ENCODE data around the gene SLC2A1.
"Not testable (repeated sequence)": the region's sequence is repeated elsewhere in the genome, so short reads cannot be mapped to it uniquely, and the experiment has no call there.

SLC2A1 gene

GRCh38 chr1:42926235-42926878, 32.3 kb downstream of the SLC2A1 start:
- Mint-ChIP-seq H3K4me1 (ENCODE audit: low read depth) (peaks cover 49% of the 10 kb centered on the region), H3K9me3 (no peaks in the 10 kb centered on the region), H3K27ac (no peak overlapping the region), H3K36me3 (ENCODE audit: low read depth) (peaks cover 43% of the 10 kb centered on the region), H3K27me3 (ENCODE audit: low read depth) (no peaks in the 10 kb centered on the region), H3K4me3 (no peak overlapping the region)

- H3K4me3 Mint-ChIP-seq: peak overlapping the region; percentile 92
- peaks cover 42% of the 10 kb centered on the region for H3K4me1 Mint-ChIP-seq (ENCODE audit: low read depth)
- no peaks in the 10 kb centered on the region for H3K27me3 Mint-ChIP-seq (ENCODE audit: low read depth)
- no peaks in the 10 kb centered on the region for H3K9me3 Mint-ChIP-seq
- H3K27ac Mint-ChIP-seq: peak overlapping the region; percentile 97
- peaks cover 36% of the 10 kb centered on the region for H3K36me3 Mint-ChIP-seq (ENCODE audit: low read depth)
Observed at GRCh38 chr1:42924851-42925760, 33.6 kb downstream of the SLC2A1 start.

GRCh38 chr1:42924082-42924850, 34.4 kb downstream of the SLC2A1 start:
- Mint-ChIP-seq H3K36me3 (ENCODE audit: low read depth) (peaks cover 35% of the 10 kb centered on the region), H3K9me3 (no peaks in the 10 kb centered on the region), H3K4me3 (peak overlapping the region; percentile 92), H3K4me1 (ENCODE audit: low read depth) (peaks cover 40% of the 10 kb centered on the region), H3K27ac (peak overlapping the region; percentile 97), H3K27me3 (ENCODE audit: low read depth) (no peaks in the 10 kb centered on the region)

DNA sequence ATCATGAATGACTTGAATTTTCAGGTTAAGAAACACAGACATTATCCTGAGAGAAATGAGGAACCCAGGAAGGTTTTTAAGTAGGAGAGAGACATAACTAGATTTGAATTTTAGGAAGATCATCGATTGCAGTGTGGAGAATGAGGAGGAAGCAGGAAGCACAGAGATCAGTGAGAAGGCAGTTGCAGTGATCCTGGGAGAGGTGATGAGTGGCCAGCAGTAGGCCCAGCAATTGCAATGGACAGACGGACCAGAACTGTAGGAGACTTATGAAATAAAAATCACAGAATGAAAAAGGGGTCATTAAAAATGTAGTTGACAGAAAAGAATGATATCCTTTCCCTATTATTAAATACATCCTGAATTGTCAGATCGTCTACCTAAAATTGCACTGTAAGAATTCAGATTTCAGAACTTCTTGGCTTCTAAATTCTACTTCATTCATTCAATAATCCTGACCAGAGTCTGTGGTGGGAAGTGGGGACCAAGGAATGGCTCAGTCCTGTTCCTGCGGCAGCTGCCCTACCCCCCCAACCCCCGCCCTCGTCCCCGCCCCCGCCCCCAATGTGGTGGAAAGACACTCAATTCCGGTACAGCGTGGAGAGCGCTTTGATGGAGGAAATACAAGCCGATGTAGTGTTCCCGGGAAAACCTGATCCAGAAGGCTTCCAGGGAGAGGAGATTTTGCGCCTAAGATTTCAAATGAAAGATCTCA, 35.1 kb downstream of the SLC2A1 start:
- Mint-ChIP-seq H3K4me3 (peak overlapping the region; percentile 92), H3K27ac (peak overlapping the region; percentile 97), H3K9me3 (no peaks in the 10 kb centered on the region), H3K27me3 (ENCODE audit: low read depth) (no peaks in the 10 kb centered on the region), H3K4me1 (ENCODE audit: low read depth) (peaks cover 34% of the 10 kb centered on the region), H3K36me3 (ENCODE audit: low read depth) (peaks cover 29% of the 10 kb centered on the region)

DNA sequence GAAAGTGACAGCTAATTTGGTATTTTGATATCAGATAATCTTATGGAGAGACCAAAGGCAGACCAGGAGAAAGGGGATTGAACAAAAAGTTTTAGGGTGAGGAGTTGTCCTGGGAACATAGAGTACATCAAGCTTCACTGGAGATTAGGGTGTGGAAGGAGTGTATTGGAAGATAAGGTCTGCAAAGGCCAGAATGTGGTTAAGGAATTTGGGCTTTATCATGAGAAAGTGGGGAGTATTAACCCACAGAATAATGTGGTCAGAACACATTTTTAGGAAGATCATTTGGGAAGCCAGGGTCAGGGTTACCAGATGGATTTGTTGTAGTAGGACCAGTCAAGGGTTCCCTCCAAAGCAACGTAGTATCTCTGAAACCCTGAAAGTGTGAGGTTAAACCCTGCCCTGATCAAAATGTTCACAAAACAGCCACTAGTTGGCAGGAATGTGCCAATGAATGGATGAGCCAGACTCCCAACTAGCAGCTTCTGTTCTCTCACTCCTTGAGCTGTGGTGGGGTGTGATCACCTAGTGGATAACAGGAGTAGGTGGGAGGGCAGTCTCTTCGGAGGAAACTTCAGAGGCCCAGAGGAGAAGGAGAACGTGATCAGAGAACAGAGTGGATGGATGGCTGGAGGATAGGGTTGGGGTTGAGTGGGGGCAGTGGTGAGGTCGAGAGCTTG, 35.8 kb downstream of the SLC2A1 start:
- H3K9me3 Mint-ChIP-seq: no peaks in the 10 kb centered on the region
- peak overlapping the region; percentile 94 for H3K27ac Mint-ChIP-seq
- no peaks in the 10 kb centered on the region for H3K27me3 Mint-ChIP-seq (ENCODE audit: low read depth)
- peaks cover 30% of the 10 kb centered on the region for H3K4me1 Mint-ChIP-seq (ENCODE audit: low read depth)
- peaks cover 23% of the 10 kb centered on the region for H3K36me3 Mint-ChIP-seq (ENCODE audit: low read depth)
- peak overlapping the region; percentile 92 for H3K4me3 Mint-ChIP-seq

DNA sequence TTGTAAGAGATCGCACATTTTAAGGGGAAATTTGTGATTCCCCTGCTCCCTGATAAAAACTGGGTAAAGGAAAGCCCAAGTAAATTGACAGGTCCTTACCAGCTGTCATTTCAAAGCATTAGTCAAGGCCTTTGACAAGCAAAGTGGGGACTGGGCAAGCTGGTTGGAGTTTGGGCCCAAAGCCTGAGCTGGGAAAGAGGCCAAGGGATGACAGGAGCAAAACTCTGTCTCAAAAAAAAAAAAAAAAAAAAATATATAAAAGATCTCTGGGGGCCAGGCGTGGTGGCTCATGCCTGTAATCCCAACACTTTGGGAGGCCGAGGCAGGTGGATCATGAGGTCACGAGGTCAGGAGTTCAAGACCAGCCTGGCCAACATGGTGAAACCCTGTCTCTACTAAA, 36.9 kb downstream of the SLC2A1 start:
- Mint-ChIP-seq H3K27me3 (ENCODE audit: low read depth) (no peaks in the 10 kb centered on the region), H3K9me3 (no peaks in the 10 kb centered on the region), H3K27ac (no peak overlapping the region), H3K36me3 (ENCODE audit: low read depth) (peaks cover 12% of the 10 kb centered on the region), H3K4me1 (ENCODE audit: low read depth) (peaks cover 30% of the 10 kb centered on the region), H3K4me3 (no peak overlapping the region)

DNA sequence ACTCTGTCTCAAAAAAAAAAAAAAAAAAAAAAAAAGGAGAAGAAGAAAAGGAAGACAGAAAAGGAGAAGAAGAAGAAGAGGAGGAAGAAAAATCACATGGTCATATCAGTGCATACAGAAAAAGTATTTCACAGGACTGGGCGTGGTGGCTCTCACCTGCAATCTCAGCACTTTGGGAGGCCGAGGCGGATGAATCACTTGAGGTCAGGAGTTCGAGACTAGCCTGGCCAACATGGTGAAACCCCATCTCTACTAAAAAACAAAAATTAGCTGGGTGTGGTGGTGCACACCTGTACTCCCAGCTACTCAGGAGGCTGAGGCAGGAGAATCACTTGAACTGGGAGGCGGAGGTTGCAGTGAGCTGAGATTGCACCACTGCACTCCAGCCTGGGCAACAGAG, 39.0 kb downstream of the SLC2A1 start:
- H3K4me3 Mint-ChIP-seq; H3K36me3 Mint-ChIP-seq (ENCODE audit: low read depth); H3K9me3 Mint-ChIP-seq; H3K27ac Mint-ChIP-seq; H3K27me3 Mint-ChIP-seq (ENCODE audit: low read depth): not testable (repeated sequence)
- H3K4me1 Mint-ChIP-seq (ENCODE audit: low read depth): peaks cover 20% of the 10 kb centered on the region

DNA sequence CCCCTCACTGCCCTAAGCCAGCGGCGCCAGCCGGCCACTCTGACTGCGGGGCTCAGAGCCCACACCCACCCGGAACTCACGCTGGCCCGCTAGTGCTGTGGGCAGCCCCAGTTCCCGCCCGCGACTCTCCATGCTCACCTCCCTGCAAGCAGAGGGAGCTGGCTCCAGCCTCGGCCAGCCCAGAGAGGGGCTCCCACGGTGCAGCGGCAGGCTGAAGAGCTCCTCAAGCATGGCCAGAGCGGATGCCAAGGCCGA, 41.5 kb downstream of the SLC2A1 start:
- no peak overlapping the region for H3K27ac Mint-ChIP-seq
- H3K36me3 Mint-ChIP-seq (ENCODE audit: low read depth): peaks cover 7% of the 10 kb centered on the region
- peaks cover 8% of the 10 kb centered on the region for H3K4me1 Mint-ChIP-seq (ENCODE audit: low read depth)
- H3K27me3 Mint-ChIP-seq (ENCODE audit: low read depth): no peaks in the 10 kb centered on the region
- H3K4me3 Mint-ChIP-seq: no peak overlapping the region
- H3K9me3 Mint-ChIP-seq: peaks cover 18% of the 10 kb centered on the region

GRCh38 chr1:42915456-42915855, 43.2 kb downstream of the SLC2A1 start:
- Mint-ChIP-seq H3K27ac (no peak overlapping the region), H3K4me1 (ENCODE audit: low read depth) (peaks cover 8% of the 10 kb centered on the region), H3K4me3 (no peak overlapping the region), H3K27me3 (ENCODE audit: low read depth) (peaks cover 2% of the 10 kb centered on the region), H3K36me3 (ENCODE audit: low read depth) (peaks cover 7% of the 10 kb centered on the region), H3K9me3 (peaks cover 18% of the 10 kb centered on the region)

GRCh38 chr1:42914092-42914627, 44.5 kb downstream of the SLC2A1 start:
- H3K4me1 Mint-ChIP-seq (ENCODE audit: low read depth): peaks cover 8% of the 10 kb centered on the region
- no peak overlapping the region for H3K27ac Mint-ChIP-seq
- H3K4me3 Mint-ChIP-seq: no peak overlapping the region
- peaks cover 3% of the 10 kb centered on the region for H3K27me3 Mint-ChIP-seq (ENCODE audit: low read depth)
- peaks cover 18% of the 10 kb centered on the region for H3K9me3 Mint-ChIP-seq
- peaks cover 7% of the 10 kb centered on the region for H3K36me3 Mint-ChIP-seq (ENCODE audit: low read depth)

GRCh38 chr1:42913426-42914091, 45.1 kb downstream of the SLC2A1 start:
- H3K27me3 Mint-ChIP-seq (ENCODE audit: low read depth): peaks cover 3% of the 10 kb centered on the region
- peaks cover 18% of the 10 kb centered on the region for H3K9me3 Mint-ChIP-seq
- H3K36me3 Mint-ChIP-seq (ENCODE audit: low read depth): peaks cover 7% of the 10 kb centered on the region
- peaks cover 8% of the 10 kb centered on the region for H3K4me1 Mint-ChIP-seq (ENCODE audit: low read depth)
- H3K27ac Mint-ChIP-seq: no peak overlapping the region
- H3K4me3 Mint-ChIP-seq: no peak overlapping the region

- Mint-ChIP-seq H3K4me1 (ENCODE audit: low read depth) (peaks cover 4% of the 10 kb centered on the region), H3K4me3 (no peak overlapping the region), H3K9me3 (peaks cover 15% of the 10 kb centered on the region), H3K27me3 (ENCODE audit: low read depth) (peaks cover 3% of the 10 kb centered on the region), H3K27ac (no peak overlapping the region), H3K36me3 (ENCODE audit: low read depth) (peaks cover 6% of the 10 kb centered on the region)
Observed at GRCh38 chr1:42910985-42911384, 47.7 kb downstream of the SLC2A1 start.

- Mint-ChIP-seq H3K27me3 (ENCODE audit: low read depth) (peaks cover 3% of the 10 kb centered on the region), H3K9me3 (no peaks in the 10 kb centered on the region), H3K4me3 (no peak overlapping the region), H3K36me3 (ENCODE audit: low read depth) (no peaks in the 10 kb centered on the region), H3K27ac (no peak overlapping the region), H3K4me1 (ENCODE audit: low read depth) (no peaks in the 10 kb centered on the region)
Observed at GRCh38 chr1:42908046-42908445, 50.6 kb downstream of the SLC2A1 start.

All from T-helper 1 cell treated with Interleukin-12 subunit alpha and Interleukin-12 subunit beta and Interleukin-4 antibody, amounts not matched to agents 30 μg/mL and 1 μg/mL, for 36 hours (primary cell).